ENCODE data around the gene MIAT. TPM values are rescaled to one million over a fixed set of nuclear protein-coding genes. Genes with fewer than 3 reads are reported as not detected.

MIAT gene
- total RNA-seq, 3 donors from 2014 or later (not counting 1 experiment from before 2014, with no cell fraction given) = 75.3 to 105 (median 76.3) TPM

DNA sequence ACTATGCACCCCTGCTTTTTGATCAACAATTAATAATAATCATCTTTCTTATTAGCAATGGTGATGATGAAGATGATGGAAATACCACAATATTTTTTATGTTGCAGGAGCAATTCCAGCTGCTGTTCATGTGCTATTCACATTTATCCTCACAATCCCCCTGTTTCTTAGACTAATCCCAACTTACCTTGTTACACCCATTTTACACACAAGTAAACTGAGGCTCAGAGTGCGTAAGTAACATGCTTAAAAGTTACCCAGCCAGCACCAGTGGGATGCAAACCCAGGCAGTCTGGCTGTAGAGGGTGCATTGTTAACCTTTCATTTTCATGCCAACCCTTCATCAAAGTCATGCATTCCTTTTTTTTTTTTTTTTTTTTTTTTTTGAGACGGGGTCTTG lies 37.2 kb upstream of the MIAT start:
- Mint-ChIP-seq H3K4me3 (no peak overlapping the region), H3K27me3 (ENCODE audit: low read depth in 2 of 2) (no peaks in the 10 kb centered on the region), H3K36me3 (no peaks in the 10 kb centered on the region), H3K4me1 (peaks cover 26 to 43% of the 10 kb centered on the region in 2 donors), H3K9me3 (peaks cover 0 to 4% of the 10 kb centered on the region in 2 donors), H3K27ac (no peak overlapping the region)
- H3K36me3 ChIP-seq (ENCODE audit: control insufficient read depth, insufficient read depth, low read length) = no peaks in the 10 kb centered on the region
- H3K4me1 ChIP-seq (ENCODE audit: control insufficient read depth, insufficient read depth, low read length) = peaks cover 30% of the 10 kb centered on the region
- TF ChIP-seq, protein P1, sequence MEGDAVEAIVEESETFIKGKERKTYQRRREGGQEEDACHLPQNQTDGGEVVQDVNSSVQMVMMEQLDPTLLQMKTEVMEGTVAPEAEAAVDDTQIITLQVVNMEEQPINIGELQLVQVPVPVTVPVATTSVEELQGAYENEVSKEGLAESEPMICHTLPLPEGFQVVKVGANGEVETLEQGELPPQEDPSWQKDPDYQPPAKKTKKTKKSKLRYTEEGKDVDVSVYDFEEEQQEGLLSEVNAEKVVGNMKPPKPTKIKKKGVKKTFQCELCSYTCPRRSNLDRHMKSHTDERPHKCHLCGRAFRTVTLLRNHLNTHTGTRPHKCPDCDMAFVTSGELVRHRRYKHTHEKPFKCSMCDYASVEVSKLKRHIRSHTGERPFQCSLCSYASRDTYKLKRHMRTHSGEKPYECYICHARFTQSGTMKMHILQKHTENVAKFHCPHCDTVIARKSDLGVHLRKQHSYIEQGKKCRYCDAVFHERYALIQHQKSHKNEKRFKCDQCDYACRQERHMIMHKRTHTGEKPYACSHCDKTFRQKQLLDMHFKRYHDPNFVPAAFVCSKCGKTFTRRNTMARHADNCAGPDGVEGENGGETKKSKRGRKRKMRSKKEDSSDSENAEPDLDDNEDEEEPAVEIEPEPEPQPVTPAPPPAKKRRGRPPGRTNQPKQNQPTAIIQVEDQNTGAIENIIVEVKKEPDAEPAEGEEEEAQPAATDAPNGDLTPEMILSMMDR (IDR thresholded peaks at IDR 0.05) = no peak
- no peaks in the 10 kb centered on the region for H3K27me3 ChIP-seq (ENCODE audit: control insufficient read depth, insufficient read depth, low read length)
- 86% methylated on average over 1 of the region's 2 CpGs for WGBS (ENCODE audit: insufficient coverage)
- no peak overlapping the region for H3K27ac ChIP-seq (ENCODE audit: low read length)
- intact Hi-C loops (cut with micrococcal nuclease) = no loop called here
- DNase-seq = no peak
- H3K4me3 ChIP-seq (ENCODE audit: low read length) = no peak overlapping the region
- no peaks in the 10 kb centered on the region for H3K9me3 ChIP-seq (ENCODE audit: control insufficient read depth, insufficient read depth, low read length)
- ATAC-seq = no peak

DNA sequence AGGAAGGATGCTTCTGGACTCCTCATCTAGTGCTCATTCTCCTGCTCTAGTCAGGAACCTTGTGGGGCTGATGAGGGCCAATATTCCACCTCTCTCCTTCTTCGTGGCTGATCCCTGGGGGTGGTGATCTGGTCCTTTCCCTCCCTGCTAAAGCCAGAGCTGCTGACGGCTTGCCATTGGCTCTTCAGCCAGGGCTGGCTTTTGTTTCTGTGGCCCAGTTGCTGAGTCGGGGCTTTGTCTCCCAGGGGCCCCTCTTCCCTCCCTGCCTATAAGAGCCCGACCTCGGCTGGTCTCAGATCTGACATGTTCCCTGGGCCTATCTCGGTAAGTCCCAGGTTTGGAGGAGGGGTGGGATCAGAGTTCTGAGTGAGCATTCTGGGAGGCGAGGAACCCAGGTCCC lies 35.7 kb upstream of the MIAT start, which contains the start of gene CRYBA4:
CRYBA4 (plus strand) TSS at position 301 of the 400 bp plus-strand sequence. CDS start 634 bp downstream, outside the sequence.
- no peaks in the 10 kb centered on the region for H3K27me3 Mint-ChIP-seq (ENCODE audit: low read depth in 2 of 2)
- peaks cover 13 to 29% of the 10 kb centered on the region in 2 donors for H3K4me1 Mint-ChIP-seq
- ATAC-seq (no peak), DNase-seq (no peak)
- Histone ChIP-seq H3K27me3 (ENCODE audit: control insufficient read depth, insufficient read depth, low read length) (no peaks in the 10 kb centered on the region), H3K9me3 (ENCODE audit: control insufficient read depth, insufficient read depth, low read length) (no peaks in the 10 kb centered on the region), H3K4me1 (ENCODE audit: control insufficient read depth, insufficient read depth, low read length) (peaks cover 19% of the 10 kb centered on the region), H3K27ac (ENCODE audit: low read length) (no peak within 1 kb of the TSS), H3K36me3 (ENCODE audit: control insufficient read depth, insufficient read depth, low read length) (no peaks in the 10 kb centered on the region), H3K4me3 (ENCODE audit: low read length) (no peak within 1 kb of the TSS)
- intact Hi-C loops (cut with micrococcal nuclease) = no loop called here
- H3K27ac Mint-ChIP-seq = no peak within 1 kb of the TSS
- no peaks in the 10 kb centered on the region for H3K36me3 Mint-ChIP-seq
- WGBS (ENCODE audit: insufficient coverage) = 96% methylated on average over 6 of the region's 7 CpGs
- TF ChIP-seq, protein P1 (IDR thresholded peaks at IDR 0.05) = no peak
- no peak within 1 kb of the TSS for H3K4me3 Mint-ChIP-seq
- peaks cover 0 to 4% of the 10 kb centered on the region in 2 donors for H3K9me3 Mint-ChIP-seq

DNA sequence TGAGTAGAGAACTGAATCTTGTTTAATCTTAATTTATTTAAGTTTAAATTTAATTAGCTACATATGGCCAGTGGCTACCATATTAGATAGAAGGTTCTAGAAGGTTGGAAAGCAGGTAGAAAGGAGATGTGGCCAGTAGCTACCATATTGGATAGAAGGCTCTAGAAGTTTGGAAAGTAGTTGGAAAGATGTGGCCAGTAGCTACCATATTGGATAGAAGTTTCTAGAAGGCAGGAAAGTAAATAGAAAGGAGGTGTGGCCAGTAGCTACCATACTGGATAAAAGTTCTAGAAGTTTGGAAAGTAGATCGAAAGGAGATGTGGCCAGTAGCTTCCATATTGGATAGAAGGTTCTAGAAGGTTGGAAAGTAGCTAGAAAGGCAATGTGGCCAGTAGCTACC lies 33.4 kb upstream of the MIAT start:
- Mint-ChIP-seq H3K9me3 (peaks cover 0 to 4% of the 10 kb centered on the region in 2 donors), H3K4me3 (no peak overlapping the region), H3K27me3 (ENCODE audit: low read depth in 2 of 2) (no peaks in the 10 kb centered on the region), H3K36me3 (no peaks in the 10 kb centered on the region), H3K4me1 (peaks cover 13 to 31% of the 10 kb centered on the region in 2 donors), H3K27ac (no peak overlapping the region)
- TF ChIP-seq, protein P1 (IDR thresholded peaks at IDR 0.05) = no peak
- Histone ChIP-seq H3K4me3 (ENCODE audit: low read length) (no peak overlapping the region), H3K27me3 (ENCODE audit: control insufficient read depth, insufficient read depth, low read length) (no peaks in the 10 kb centered on the region), H3K9me3 (ENCODE audit: control insufficient read depth, insufficient read depth, low read length) (no peaks in the 10 kb centered on the region), H3K36me3 (ENCODE audit: control insufficient read depth, insufficient read depth, low read length) (no peaks in the 10 kb centered on the region), H3K4me1 (ENCODE audit: control insufficient read depth, insufficient read depth, low read length) (peaks cover 14% of the 10 kb centered on the region), H3K27ac (ENCODE audit: low read length) (no peak overlapping the region)
- intact Hi-C loops (cut with micrococcal nuclease) = no loop called here
- 94% methylated on average over 1 of the region's 1 CpG for WGBS (ENCODE audit: insufficient coverage)
- no peak for DNase-seq
- no peak for ATAC-seq

DNA sequence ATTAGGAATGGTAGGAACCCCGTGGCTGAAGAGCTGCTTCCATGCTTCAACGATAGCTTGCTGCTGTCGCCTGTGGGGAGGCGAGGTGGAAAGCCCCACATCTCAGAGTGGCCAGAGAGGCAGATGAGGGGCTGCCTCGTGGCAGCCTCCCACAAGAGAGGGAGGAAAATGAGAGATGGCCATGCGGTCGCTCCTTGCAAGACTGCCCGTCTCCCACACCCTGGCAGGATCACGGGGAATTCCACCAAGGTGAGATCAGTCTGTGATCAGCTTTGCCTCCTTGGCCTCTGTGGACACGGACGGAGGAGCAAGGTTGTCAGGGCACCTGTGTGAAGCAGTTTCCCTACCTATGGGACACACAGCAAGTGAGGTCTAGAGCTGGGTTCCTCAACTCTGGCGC lies 32.6 kb upstream of the MIAT start:
- 90% methylated on average over 12 of the region's 12 CpGs for WGBS (ENCODE audit: insufficient coverage)

More for the DNA sequence above, 32.6 kb upstream of the MIAT start:
- no peaks in the 10 kb centered on the region for H3K27me3 ChIP-seq (ENCODE audit: control insufficient read depth, insufficient read depth, low read length)
- no peak overlapping the region for H3K4me3 ChIP-seq (ENCODE audit: low read length)
- Mint-ChIP-seq H3K4me3 (no peak overlapping the region), H3K4me1 (peaks cover 14 to 30% of the 10 kb centered on the region in 2 donors), H3K36me3 (no peaks in the 10 kb centered on the region), H3K9me3 (peaks cover 0 to 4% of the 10 kb centered on the region in 2 donors), H3K27me3 (ENCODE audit: low read depth in 2 of 2) (no peaks in the 10 kb centered on the region), H3K27ac (no peak overlapping the region)
- TF ChIP-seq, protein P1 (IDR thresholded peaks at IDR 0.05) = no peak
- intact Hi-C loops (cut with micrococcal nuclease) = no loop called here
- no peak for ATAC-seq
- no peaks in the 10 kb centered on the region for H3K9me3 ChIP-seq (ENCODE audit: control insufficient read depth, insufficient read depth, low read length)
- H3K36me3 ChIP-seq (ENCODE audit: control insufficient read depth, insufficient read depth, low read length) = no peaks in the 10 kb centered on the region
- no peak for DNase-seq
- H3K27ac ChIP-seq (ENCODE audit: low read length) = no peak overlapping the region
- peaks cover 15% of the 10 kb centered on the region for H3K4me1 ChIP-seq (ENCODE audit: control insufficient read depth, insufficient read depth, low read length)
